A549 treated with Mapracorat at 1 μM for 4 hours (cell line): ENCODE data around the gene FNBP1. TPM values are rescaled to one million over a fixed set of nuclear protein-coding genes. Genes with fewer than 3 reads are reported as not detected.

ENCODE experiments used
- total RNA-seq: library from RNA; stranded (reverse); fragments of 200-300 nt; extraction: Qiagen RNA extraction; gene quantifications from 5 replicates; pipeline ENCODE4 v1.2.3, GENCODE V29; 2022

Gene FNBP1
- 11.4 to 13.2 TPM (median 12.7 TPM) in 5 replicates for total RNA-seq

GRCh38 chr9:130042885-130043653 lies at the start of gene FNBP1:
TSS of gene FNBP1 (minus strand) at chr9:130043189. CDS start at chr9:130042975, 214 bp downstream.

GRCh38 chr9:130053504-130054324 lies 10.7 kb upstream of the FNBP1 start, which contains the start of gene GPR107:
TSS of gene GPR107 (plus strand) at chr9:130053906. CDS start at chr9:130053933, 27 bp downstream.

Other genes with a start within 250 kb of the FNBP1 start
- 21.4 to 26.4 TPM (median 24.9 TPM) in 5 replicates for gene TOR1B, start 240.0 kb downstream of the FNBP1 start, total RNA-seq
- gene TOR1A, start 219.1 kb downstream of the FNBP1 start, total RNA-seq, result 58.4 to 66.1 TPM (median 61.8 TPM) in 5 replicates
- gene C9orf78, start 207.9 kb downstream of the FNBP1 start, total RNA-seq, result 48.3 to 52.6 TPM (median 51.2 TPM) in 5 replicates
- gene USP20, start 207.7 kb downstream of the FNBP1 start, total RNA-seq, result 4.1 to 6.0 TPM (median 5.1 TPM) in 5 replicates
- gene GPR107, start 10.7 kb upstream of the FNBP1 start, total RNA-seq, result 24.3 to 30.1 TPM (median 26.4 TPM) in 5 replicates
- 33.2 to 53.3 TPM (median 48.3 TPM) in 5 replicates for gene NCS1, start 129.2 kb upstream of the FNBP1 start, total RNA-seq
- gene HMCN2, start 222.6 kb upstream of the FNBP1 start, total RNA-seq, result 0.02 to 0.12 TPM (median 0.06 TPM) in 4 of 5 replicates, not detected in the other